ENCODE measurements around the gene POLR3E. TPM values are rescaled to one million over a fixed set of nuclear protein-coding genes. Genes with fewer than 3 reads are reported as not detected.
A peak's percentile ranks its signal among the peaks of the same experiment; 100 is the strongest.
"Not testable (repeated sequence)": the region's sequence is repeated elsewhere in the genome, so short reads cannot be mapped to it uniquely, and the experiment has no call there.

The POLR3E gene
- total and polyA plus RNA-seq, 2 experiments from 2014 or later: 24.9 to 65.3 TPM

GRCh38 chr16:22300427-22301071, 3.3 kb downstream of the POLR3E start:
- no peaks in the 10 kb centered on the region for H3K9me3 ChIP-seq (ENCODE audit: low read depth)
- DNase-seq (ENCODE audit: low read depth in 1 of 2, low spot score in 1 of 2): peak; percentile 65 to 71
- no peaks in the 10 kb centered on the region for H3K36me3 ChIP-seq
- peaks cover 2% of the 10 kb centered on the region for H3K4me1 ChIP-seq (ENCODE audit: low read depth)
- no peak overlapping the region for H3K4me3 ChIP-seq
- TF ChIP-seq CTCF (IDR thresholded peaks at IDR 0.05; ENCODE audit: low read depth, low read length): peak; percentile 75
- no peaks in the 10 kb centered on the region for H3K27me3 ChIP-seq
- no peak overlapping the region for H3K27ac ChIP-seq

- H3K4me3 ChIP-seq; DNase-seq (ENCODE audit: low read depth in 1 of 2, low spot score in 1 of 2); H3K27ac ChIP-seq; H3K4me1 ChIP-seq (ENCODE audit: low read depth); H3K27me3 ChIP-seq; H3K9me3 ChIP-seq (ENCODE audit: low read depth); H3K36me3 ChIP-seq: not testable (repeated sequence)
Measured at GRCh38 chr16:22301423-22301822, 4.2 kb downstream of the POLR3E start.

GRCh38 chr16:22302776-22303363, 5.7 kb downstream of the POLR3E start:
- Histone ChIP-seq H3K4me3 (no peak overlapping the region), H3K4me1 (ENCODE audit: low read depth) (peaks cover 2% of the 10 kb centered on the region), H3K9me3 (ENCODE audit: low read depth) (no peaks in the 10 kb centered on the region), H3K27ac (no peak overlapping the region), H3K36me3 (peaks cover 3% of the 10 kb centered on the region), H3K27me3 (no peaks in the 10 kb centered on the region)
- TF ChIP-seq CTCF (IDR thresholded peaks at IDR 0.05; ENCODE audit: low read depth, low read length): no peak
- DNase-seq (ENCODE audit: low read depth in 1 of 2, low spot score in 1 of 2): no peak

- H3K27me3 ChIP-seq: no peaks in the 10 kb centered on the region
- TF ChIP-seq CTCF (IDR thresholded peaks at IDR 0.05; ENCODE audit: low read depth, low read length): no peak
- peaks cover 8% of the 10 kb centered on the region for H3K36me3 ChIP-seq
- no peak overlapping the region for H3K4me3 ChIP-seq
- DNase-seq (ENCODE audit: low read depth in 1 of 2, low spot score in 1 of 2): no peak
- H3K9me3 ChIP-seq (ENCODE audit: low read depth): no peaks in the 10 kb centered on the region
- H3K27ac ChIP-seq: no peak overlapping the region
- peaks cover 2% of the 10 kb centered on the region for H3K4me1 ChIP-seq (ENCODE audit: low read depth)
Measured at GRCh38 chr16:22304411-22304810, 7.2 kb downstream of the POLR3E start.

GRCh38 chr16:22306788-22307187, 9.6 kb downstream of the POLR3E start:
- peaks cover 12% of the 10 kb centered on the region for H3K36me3 ChIP-seq
- TF ChIP-seq CTCF (IDR thresholded peaks at IDR 0.05; ENCODE audit: low read depth, low read length): no peak

GRCh38 chr16:22307838-22308237, 10.6 kb downstream of the POLR3E start:
- Histone ChIP-seq H3K4me1 (ENCODE audit: low read depth) (no peaks in the 10 kb centered on the region), H3K4me3 (no peak overlapping the region), H3K27me3 (no peaks in the 10 kb centered on the region), H3K27ac (no peak overlapping the region), H3K9me3 (ENCODE audit: low read depth) (no peaks in the 10 kb centered on the region), H3K36me3 (peaks cover 15% of the 10 kb centered on the region)
- no peak for TF ChIP-seq CTCF (IDR thresholded peaks at IDR 0.05; ENCODE audit: low read depth, low read length)
- no peak for DNase-seq (ENCODE audit: low read depth in 1 of 2, low spot score in 1 of 2)

More at GRCh38 chr16:22306788-22307187, 9.6 kb downstream of the POLR3E start:
- Histone ChIP-seq H3K9me3 (ENCODE audit: low read depth) (no peaks in the 10 kb centered on the region), H3K27me3 (no peaks in the 10 kb centered on the region), H3K4me1 (ENCODE audit: low read depth) (no peaks in the 10 kb centered on the region), H3K27ac (no peak overlapping the region), H3K4me3 (no peak overlapping the region)
- DNase-seq (ENCODE audit: low read depth in 1 of 2, low spot score in 1 of 2): no peak

Data from cardiac muscle cell (in vitro differentiated cells and primary cell).